NCI-H446 treated with DMSO at 0.1 percent for 48 hours (cell line): ENCODE data around the gene NACA.

Source experiments
- DNase-seq: peaks from one replicate; lab custom pipeline; 2025; lab: John Stamatoyannopoulos, UW

Gene NACA

GRCh38 chr12:56687223-56688128 is 37.6 kb downstream of the NACA start:
- DNase-seq, result no peak

GRCh38 chr12:56684745-56685359 is 40.2 kb downstream of the NACA start:
- DNase-seq, result no peak

GRCh38 chr12:56682323-56682722 is 42.8 kb downstream of the NACA start:
- DNase-seq, result no peak

GRCh38 chr12:56679883-56680575 is 45.1 kb downstream of the NACA start:
- no peak for DNase-seq

GRCh38 chr12:56678852-56679251 is 46.2 kb downstream of the NACA start:
- DNase-seq, result no peak

- no peak for DNase-seq
These were observed 47.4 kb downstream of the NACA start for GRCh38 chr12:56677680-56678079.

DNA sequence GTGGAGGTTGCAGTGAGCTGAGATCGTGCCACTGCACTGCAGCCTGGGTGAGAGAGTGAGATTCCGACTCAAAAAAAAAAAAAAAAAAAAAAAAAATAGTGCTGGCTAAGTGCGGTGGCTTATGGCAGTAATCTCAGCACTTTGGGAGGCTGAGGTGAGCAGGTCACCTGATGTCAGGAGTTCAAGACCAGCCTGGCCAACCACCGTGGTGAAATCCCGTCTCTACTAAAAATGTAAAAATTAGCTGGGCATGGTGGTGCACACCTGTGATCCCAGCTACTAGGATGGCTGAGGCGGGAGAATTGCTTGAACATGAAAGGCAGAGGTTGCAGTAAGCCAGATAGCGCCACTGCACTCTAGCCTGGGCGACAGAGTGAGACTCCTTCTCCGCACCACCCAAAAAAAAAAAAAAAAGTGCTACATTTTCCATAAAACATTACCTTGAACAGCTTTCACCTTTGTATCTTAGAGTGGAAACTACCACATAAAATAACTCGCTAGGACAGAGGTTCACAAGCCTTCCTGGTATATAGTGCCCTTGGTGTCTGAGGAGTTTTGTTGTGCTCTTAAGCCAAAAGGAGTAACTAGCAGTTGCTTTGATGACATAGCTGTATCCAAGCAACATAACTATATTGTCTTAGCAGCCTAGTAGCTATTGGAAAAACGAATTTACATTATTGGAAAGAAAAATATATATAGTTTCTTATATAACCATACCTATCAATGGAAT is 48.1 kb downstream of the NACA start:
- DNase-seq, result no peak

- no peak for DNase-seq
These were observed 53.5 kb downstream of the NACA start for GRCh38 chr12:56671608-56672007.

DNA sequence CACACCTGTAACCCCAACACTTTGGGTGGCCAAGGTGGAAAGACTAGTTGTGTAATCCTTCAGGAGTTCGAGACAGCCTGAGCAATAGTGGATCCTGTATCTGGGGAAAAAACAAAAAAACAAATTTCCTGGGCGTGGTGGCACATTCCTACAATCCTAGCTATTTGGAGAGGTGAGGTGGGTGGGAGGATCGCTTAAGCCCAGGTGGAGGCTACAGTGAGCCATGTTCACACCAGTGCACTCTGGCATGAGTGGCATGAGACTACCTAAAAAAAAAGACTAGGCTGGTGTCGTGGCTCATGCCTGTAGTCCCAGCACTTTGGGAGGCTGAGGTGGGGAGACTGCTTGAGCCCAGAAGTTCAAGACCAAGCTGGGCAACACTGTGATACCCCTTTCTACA is 54.3 kb downstream of the NACA start:
- DNase-seq, result no peak

DNA sequence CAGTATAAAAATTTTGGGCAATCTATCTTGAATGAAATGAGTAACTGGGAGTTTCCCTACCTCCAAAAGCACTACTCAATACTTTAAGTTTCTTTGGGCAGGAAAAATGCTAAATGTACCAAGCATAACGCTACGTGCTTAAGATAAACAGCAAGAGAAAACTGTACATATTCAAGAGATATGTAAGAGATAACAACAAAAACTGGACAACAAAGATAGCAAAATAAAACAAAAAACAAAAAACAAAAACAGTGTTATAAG is 57.0 kb downstream of the NACA start:
- no peak for DNase-seq
